Neural progenitor cell (in vitro differentiated cells): Measurements from ENCODE around the gene ASB10. TPM values are rescaled to one million over a fixed set of nuclear protein-coding genes. Genes with fewer than 3 reads are reported as not detected.

Experiments
- DNase-seq: peaks from one replicate; pipeline ENCODE4 v3.0.0-alpha.2; 2016; ENCODE audit warnings: low spot score
- H2AFZ ChIP-seq: fragments of 200-600 bp; sonication (generic); replicated peaks from 2 replicates; pipeline ENCODE4 v1.6.1; 2016; ENCODE audit warnings: antibody characterized with exemption
- H3F3A ChIP-seq: fragments of 200-600 bp; sonication (generic); 2 replicates; pipeline ENCODE4 v1.6.1; 2016; ENCODE audit warnings: antibody characterized with exemption, low read depth
- H3K27ac ChIP-seq: fragments of 200-600 bp; sonication (generic); 2 replicates; pipeline ENCODE4 v1.5.1; 2016; ENCODE audit warnings: mild to moderate bottlenecking
- H3K27me3 ChIP-seq: fragments of 200-600 bp; sonication (generic); 2 replicates; pipeline ENCODE4 v1.6.1; 2016; ENCODE audit warnings: mild to moderate bottlenecking, moderate library complexity
- H3K36me3 ChIP-seq: fragments of 200-600 bp; sonication (generic); 2 replicates; pipeline ENCODE4 v1.5.1; 2016
- H3K4me1 ChIP-seq: fragments of 200-600 bp; sonication (generic); 2 replicates; pipeline ENCODE4 v1.6.1; 2016; ENCODE audit warnings: mixed run types
- H3K4me2 ChIP-seq: fragments of 200-600 bp; sonication (generic); 2 replicates; pipeline ENCODE4 v1.6.1; 2016
- H3K4me3 ChIP-seq: fragments of 200-600 bp; sonication (generic); 2 replicates; pipeline ENCODE4 v1.5.1; 2016
- H3K79me2 ChIP-seq: fragments of 200-600 bp; sonication (generic); 2 replicates; pipeline ENCODE4 v1.6.1; 2016; ENCODE audit warnings: low read depth
- H3K9ac ChIP-seq: fragments of 200-600 bp; sonication (generic); 2 replicates; pipeline ENCODE4 v1.6.1; 2016
- H3K9me3 ChIP-seq: fragments of 200-600 bp; sonication (generic); 2 replicates; pipeline ENCODE4 v1.5.1; 2016; ENCODE audit warnings: low read depth
- H4K20me1 ChIP-seq: fragments of 200-600 bp; sonication (generic); 2 replicates; pipeline ENCODE4 v1.6.1; 2016; ENCODE audit warnings: low read depth
- H3K27ac Mint-ChIP-seq: 3 replicates; pipeline ENCODE4 v1.8.0; 2021; ENCODE audit warnings: mixed read lengths
- H3K27me3 Mint-ChIP-seq: 2 replicates; pipeline ENCODE4 v1.8.0; 2022; ENCODE audit warnings: low read depth, mild to moderate bottlenecking, inconsistent platforms, moderate library complexity, mixed read lengths; ENCODE audit not compliant: insufficient read depth
- H3K36me3 Mint-ChIP-seq: 3 replicates; pipeline ENCODE4 v1.8.0; 2021; ENCODE audit warnings: mixed read lengths
- H3K4me1 Mint-ChIP-seq: 3 replicates; pipeline ENCODE4 v1.8.0; 2021; ENCODE audit warnings: mixed read lengths
- H3K4me3 Mint-ChIP-seq: 3 replicates; pipeline ENCODE4 v1.8.0; 2021; ENCODE audit warnings: mild to moderate bottlenecking, moderate library complexity, mixed read lengths
- H3K9me3 Mint-ChIP-seq: 3 replicates; pipeline ENCODE4 v1.8.0; 2020; ENCODE audit warnings: mixed read lengths
- CTCF ChIP-seq: fragments of 200-600 bp; sonication (generic); IDR thresholded peaks from 2 replicates; pipeline ENCODE4 v1.5.1; 2017; ENCODE audit warnings: antibody characterized with exemption, mild to moderate bottlenecking
- EZH2 ChIP-seq: fragments of 200-600 bp; sonication (generic); IDR thresholded peaks from 2 replicates; pipeline ENCODE4 v1.6.1; 2017; ENCODE audit warnings: antibody characterized with exemption, mild to moderate bottlenecking, moderate library complexity
- EZH2phosphoT487 ChIP-seq: fragments of 200-600 bp; sonication (generic); IDR thresholded peaks from 2 replicates; pipeline ENCODE4 v1.6.1; 2017; ENCODE audit warnings: antibody characterized with exemption
- total RNA-seq: library from RNA; depleted of rRNA; stranded (reverse); fragments of >200 nt; gene quantifications from 2 replicates; pipeline ENCODE4 v1.2.3, GENCODE V29; 2015; ENCODE audit warnings: low replicate concordance

ASB10 gene
- total RNA-seq, 1 donor from 2014 or later = not detected

DNA sequence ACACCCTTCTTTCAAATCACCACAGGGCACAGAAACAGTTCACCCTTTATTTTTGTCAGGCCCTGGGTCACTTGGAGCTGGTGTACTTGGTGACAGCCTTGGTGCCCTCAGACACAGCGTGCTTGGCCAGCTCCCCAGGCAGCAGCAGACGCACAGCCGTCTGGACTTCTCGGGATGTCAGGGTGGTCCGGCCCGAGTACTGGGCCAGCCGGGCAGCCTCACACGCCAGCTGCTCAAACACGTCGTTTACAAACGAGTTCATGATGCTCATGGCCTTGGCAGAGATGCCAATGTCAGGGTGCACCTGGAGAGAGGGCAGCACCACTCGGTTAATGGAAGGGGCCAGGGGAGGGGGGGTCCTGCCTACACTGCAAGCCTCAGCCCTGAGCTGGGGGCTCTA, 20.8 kb upstream of the ASB10 start:
- H3K4me3 ChIP-seq = no peak overlapping the region
- TF ChIP-seq CTCF (no peak), EZH2phosphoT487 (no peak), EZH2 (no peak)
- H3K27ac ChIP-seq = no peak overlapping the region
- H3K36me3 Mint-ChIP-seq = no peaks in the 10 kb centered on the region
- H3F3A ChIP-seq = peaks cover 16% of the 10 kb centered on the region
- H2AFZ ChIP-seq = no peak overlapping the region
- peaks cover 18% of the 10 kb centered on the region for H3K4me1 ChIP-seq
- no peaks in the 10 kb centered on the region for H3K9me3 Mint-ChIP-seq
- peaks cover 4% of the 10 kb centered on the region for H3K27me3 Mint-ChIP-seq
- DNase-seq = no peak
- peaks cover 18% of the 10 kb centered on the region for H3K27me3 ChIP-seq
- no peak overlapping the region for H3K4me3 Mint-ChIP-seq
- no peak overlapping the region for H3K9ac ChIP-seq
- H3K4me1 Mint-ChIP-seq = peaks cover 2% of the 10 kb centered on the region
- no peaks in the 10 kb centered on the region for H3K79me2 ChIP-seq
- H3K4me2 ChIP-seq = no peak overlapping the region
- H3K9me3 ChIP-seq = no peaks in the 10 kb centered on the region
- H3K27ac Mint-ChIP-seq = no peak overlapping the region
- H3K36me3 ChIP-seq = no peaks in the 10 kb centered on the region
- H4K20me1 ChIP-seq = peaks cover 7% of the 10 kb centered on the region

GRCh38 chr7:151207315-151207714, 20.3 kb upstream of the ASB10 start:
- Histone ChIP-seq H3K27ac (no peak overlapping the region), H2AFZ (no peak overlapping the region), H3K27me3 (peaks cover 18% of the 10 kb centered on the region), H3K79me2 (no peaks in the 10 kb centered on the region), H3K4me1 (peaks cover 18% of the 10 kb centered on the region), H3K4me3 (no peak overlapping the region), H3K36me3 (no peaks in the 10 kb centered on the region), H3K4me2 (no peak overlapping the region), H4K20me1 (peaks cover 7% of the 10 kb centered on the region), H3K9ac (no peak overlapping the region), H3K9me3 (no peaks in the 10 kb centered on the region), H3F3A (peaks cover 16% of the 10 kb centered on the region)
- TF ChIP-seq CTCF = no peak
- no peak for TF ChIP-seq EZH2
- TF ChIP-seq EZH2phosphoT487 = no peak
- Mint-ChIP-seq H3K4me1 (peaks cover 2% of the 10 kb centered on the region), H3K4me3 (no peak overlapping the region), H3K27me3 (peaks cover 4% of the 10 kb centered on the region), H3K9me3 (no peaks in the 10 kb centered on the region), H3K36me3 (no peaks in the 10 kb centered on the region), H3K27ac (no peak overlapping the region)
- no peak for DNase-seq

GRCh38 chr7:151206914-151207313, 19.9 kb upstream of the ASB10 start:
- Histone ChIP-seq H3K79me2 (no peaks in the 10 kb centered on the region), H3K27me3 (peaks cover 18% of the 10 kb centered on the region), H3K9me3 (no peaks in the 10 kb centered on the region), H3K4me1 (peaks cover 18% of the 10 kb centered on the region), H2AFZ (no peak overlapping the region), H4K20me1 (peaks cover 7% of the 10 kb centered on the region), H3F3A (peaks cover 15% of the 10 kb centered on the region), H3K9ac (no peak overlapping the region), H3K4me2 (no peak overlapping the region), H3K27ac (no peak overlapping the region), H3K4me3 (no peak overlapping the region), H3K36me3 (no peaks in the 10 kb centered on the region)
- Mint-ChIP-seq H3K4me1 (peaks cover 2% of the 10 kb centered on the region), H3K36me3 (no peaks in the 10 kb centered on the region), H3K27me3 (peaks cover 4% of the 10 kb centered on the region), H3K4me3 (no peak overlapping the region), H3K9me3 (no peaks in the 10 kb centered on the region), H3K27ac (no peak overlapping the region)
- TF ChIP-seq CTCF (no peak), EZH2 (no peak), EZH2phosphoT487 (no peak)
- DNase-seq = no peak
